ENCODE measurements around the gene HES7. TPM values are rescaled to one million over a fixed set of nuclear protein-coding genes. Genes with fewer than 3 reads are reported as not detected.
"Not testable (repeated sequence)": the region's sequence is repeated elsewhere in the genome, so short reads cannot be mapped to it uniquely, and the experiment has no call there.

Gene HES7
- total RNA-seq, 1 donor from 2014 or later: not detected

DNA sequence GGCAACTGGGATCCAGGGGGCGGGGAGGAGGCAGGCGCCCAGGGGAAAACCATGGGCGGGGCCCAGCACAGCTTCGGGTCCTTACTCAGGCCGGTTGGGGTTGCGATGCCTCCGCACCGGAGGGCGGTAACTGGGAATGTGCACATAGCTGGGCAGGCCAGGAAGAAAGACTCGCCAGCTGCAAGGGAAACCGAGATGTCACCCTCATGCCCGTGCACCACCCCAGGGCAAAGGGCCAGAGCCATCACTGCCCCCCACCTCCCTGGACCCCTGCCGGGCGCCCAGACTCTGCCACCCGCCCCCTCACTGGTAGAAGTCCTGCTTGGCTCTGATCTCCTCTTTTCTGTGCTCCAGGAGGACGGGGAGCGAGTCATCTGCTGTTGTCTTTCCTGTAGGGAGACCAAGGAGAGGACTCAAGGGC, 43.1 kb downstream of the HES7 start:
- TF ChIP-seq, protein P1, sequence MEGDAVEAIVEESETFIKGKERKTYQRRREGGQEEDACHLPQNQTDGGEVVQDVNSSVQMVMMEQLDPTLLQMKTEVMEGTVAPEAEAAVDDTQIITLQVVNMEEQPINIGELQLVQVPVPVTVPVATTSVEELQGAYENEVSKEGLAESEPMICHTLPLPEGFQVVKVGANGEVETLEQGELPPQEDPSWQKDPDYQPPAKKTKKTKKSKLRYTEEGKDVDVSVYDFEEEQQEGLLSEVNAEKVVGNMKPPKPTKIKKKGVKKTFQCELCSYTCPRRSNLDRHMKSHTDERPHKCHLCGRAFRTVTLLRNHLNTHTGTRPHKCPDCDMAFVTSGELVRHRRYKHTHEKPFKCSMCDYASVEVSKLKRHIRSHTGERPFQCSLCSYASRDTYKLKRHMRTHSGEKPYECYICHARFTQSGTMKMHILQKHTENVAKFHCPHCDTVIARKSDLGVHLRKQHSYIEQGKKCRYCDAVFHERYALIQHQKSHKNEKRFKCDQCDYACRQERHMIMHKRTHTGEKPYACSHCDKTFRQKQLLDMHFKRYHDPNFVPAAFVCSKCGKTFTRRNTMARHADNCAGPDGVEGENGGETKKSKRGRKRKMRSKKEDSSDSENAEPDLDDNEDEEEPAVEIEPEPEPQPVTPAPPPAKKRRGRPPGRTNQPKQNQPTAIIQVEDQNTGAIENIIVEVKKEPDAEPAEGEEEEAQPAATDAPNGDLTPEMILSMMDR (IDR thresholded peaks at IDR 0.05; ENCODE audit: unreplicated experiment): no peak
- peaks cover 72% of the 10 kb centered on the region for H3K27me3 Mint-ChIP-seq
- no peak for DNase-seq (ENCODE audit: low spot score, unreplicated experiment)
- H3K36me3 Mint-ChIP-seq (ENCODE audit: insufficient read depth): no peaks in the 10 kb centered on the region
- no peaks in the 10 kb centered on the region for H3K9me3 Mint-ChIP-seq (ENCODE audit: low read depth)
- no peak overlapping the region for H3K27ac Mint-ChIP-seq
- no peak overlapping the region for H3K4me3 Mint-ChIP-seq (ENCODE audit: low read depth)
- H3K4me1 Mint-ChIP-seq (ENCODE audit: low read depth): no peaks in the 10 kb centered on the region

DNA sequence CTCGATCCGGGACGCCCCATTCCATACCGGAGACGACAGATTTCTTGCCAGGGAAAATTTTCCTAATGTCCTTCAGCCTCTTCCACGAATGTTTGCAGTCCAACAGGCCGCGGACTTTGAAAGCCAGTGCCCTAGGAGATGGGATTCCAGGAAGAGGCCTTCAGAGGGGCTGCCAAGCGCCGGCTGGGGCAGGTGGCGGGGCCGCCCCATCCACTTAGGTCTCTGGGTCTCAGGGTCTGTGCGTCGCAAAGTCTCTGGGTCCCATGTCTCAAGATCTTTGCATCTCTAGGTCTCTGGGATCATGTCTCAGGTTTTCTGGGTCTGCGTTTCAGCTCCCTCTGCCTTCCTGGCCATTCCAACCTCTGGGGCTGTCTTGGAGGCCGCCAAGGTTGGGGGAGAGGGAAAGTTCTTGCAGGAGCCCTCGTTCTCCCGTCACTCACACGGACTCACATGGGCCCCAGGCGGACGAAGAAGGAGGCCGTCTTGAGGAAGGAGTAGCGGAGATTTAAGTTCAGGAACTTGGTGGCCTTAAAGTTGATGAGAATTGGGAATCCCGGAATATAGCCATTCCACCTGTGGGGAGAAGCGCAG, 43.6 kb downstream of the HES7 start:
- H3K27me3 Mint-ChIP-seq: peaks cover 72% of the 10 kb centered on the region
- no peak overlapping the region for H3K27ac Mint-ChIP-seq

DNA sequence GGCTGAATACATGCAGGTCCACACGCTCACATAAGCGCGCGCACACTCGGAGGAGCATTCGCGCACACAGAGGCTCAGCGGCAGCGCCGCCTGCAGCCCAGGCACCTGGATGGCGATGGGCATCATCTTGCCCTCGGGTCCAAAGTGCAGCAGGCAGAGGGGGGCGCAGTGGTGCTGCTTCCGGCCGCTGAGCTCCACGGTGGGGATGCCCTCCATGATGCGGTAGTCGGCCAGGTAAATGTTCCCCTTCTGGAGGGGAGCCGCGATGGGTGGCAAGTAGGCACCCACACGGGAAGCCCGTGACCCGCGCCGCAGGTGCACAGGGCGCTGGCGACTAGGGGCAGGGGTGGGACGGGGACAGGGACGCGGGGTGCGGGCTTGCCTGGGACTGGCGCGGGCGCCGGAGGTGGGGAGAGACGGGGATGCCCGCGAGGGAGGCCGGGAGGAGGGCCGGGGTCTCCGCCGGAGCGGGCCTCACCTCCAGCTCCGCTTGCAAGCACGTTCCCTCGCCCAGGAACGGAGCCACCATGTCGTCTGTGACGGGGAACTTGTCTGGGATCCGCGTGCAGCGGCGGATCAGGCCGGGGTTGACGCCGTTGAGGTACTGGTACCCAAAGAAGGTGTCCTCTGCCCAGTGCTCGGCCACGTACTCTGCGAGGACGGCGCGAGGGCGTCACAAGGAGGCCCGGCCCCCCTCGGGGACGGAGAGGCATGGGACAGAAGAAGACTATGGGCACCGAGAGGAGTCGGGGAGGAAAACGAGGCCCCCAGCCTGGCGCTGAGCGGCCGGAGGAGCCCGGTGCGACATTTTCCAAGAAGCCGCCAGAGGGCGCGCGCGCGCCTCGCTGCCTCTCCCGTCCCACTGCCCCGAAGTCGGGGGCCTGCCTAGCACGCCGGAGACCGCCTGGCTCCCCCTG, 44.4 kb downstream of the HES7 start:
- Mint-ChIP-seq H3K36me3 (ENCODE audit: insufficient read depth) (no peaks in the 10 kb centered on the region), H3K9me3 (ENCODE audit: low read depth) (no peaks in the 10 kb centered on the region), H3K4me3 (ENCODE audit: low read depth) (peak overlapping the region; percentile 72), H3K4me1 (ENCODE audit: low read depth) (no peaks in the 10 kb centered on the region), H3K27me3 (peaks cover 79% of the 10 kb centered on the region), H3K27ac (no peak overlapping the region)
- TF ChIP-seq, protein P1 (IDR thresholded peaks at IDR 0.05; ENCODE audit: unreplicated experiment): peak; percentile 97
- DNase-seq (ENCODE audit: low spot score, unreplicated experiment): peak; percentile 68

More for the DNA sequence above, 43.6 kb downstream of the HES7 start:
- no peaks in the 10 kb centered on the region for H3K9me3 Mint-ChIP-seq (ENCODE audit: low read depth)
- no peak for DNase-seq (ENCODE audit: low spot score, unreplicated experiment)
- H3K4me3 Mint-ChIP-seq (ENCODE audit: low read depth): peak overlapping the region; percentile 72
- no peaks in the 10 kb centered on the region for H3K4me1 Mint-ChIP-seq (ENCODE audit: low read depth)
- TF ChIP-seq, protein P1 (IDR thresholded peaks at IDR 0.05; ENCODE audit: unreplicated experiment): no peak
- H3K36me3 Mint-ChIP-seq (ENCODE audit: insufficient read depth): no peaks in the 10 kb centered on the region

DNA sequence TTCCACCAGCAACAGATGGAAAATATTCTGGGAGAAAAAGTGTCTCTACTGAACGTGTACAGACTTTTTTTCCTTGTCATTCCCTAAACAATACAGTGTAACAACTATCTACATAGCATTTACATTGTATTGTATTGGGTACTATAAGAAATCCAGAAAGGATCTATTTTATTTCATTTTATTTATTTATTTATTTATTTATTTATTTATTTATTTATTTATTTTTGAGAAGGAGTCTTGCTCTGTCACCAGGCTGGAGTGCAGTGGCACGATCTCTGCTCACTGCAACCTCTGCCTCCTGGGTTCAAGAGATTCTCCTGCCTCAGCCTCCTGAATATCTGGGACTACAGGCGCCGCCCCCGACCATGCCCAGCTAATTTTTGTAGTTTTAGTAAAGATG, 46.0 kb downstream of the HES7 start:
- not testable (repeated sequence) for H3K9me3 Mint-ChIP-seq (ENCODE audit: low read depth); H3K4me3 Mint-ChIP-seq (ENCODE audit: low read depth); H3K36me3 Mint-ChIP-seq (ENCODE audit: insufficient read depth); DNase-seq (ENCODE audit: low spot score, unreplicated experiment); H3K4me1 Mint-ChIP-seq (ENCODE audit: low read depth)
- H3K27ac Mint-ChIP-seq: peak overlapping the region; percentile 40
- H3K27me3 Mint-ChIP-seq: peaks cover 87% of the 10 kb centered on the region

DNA sequence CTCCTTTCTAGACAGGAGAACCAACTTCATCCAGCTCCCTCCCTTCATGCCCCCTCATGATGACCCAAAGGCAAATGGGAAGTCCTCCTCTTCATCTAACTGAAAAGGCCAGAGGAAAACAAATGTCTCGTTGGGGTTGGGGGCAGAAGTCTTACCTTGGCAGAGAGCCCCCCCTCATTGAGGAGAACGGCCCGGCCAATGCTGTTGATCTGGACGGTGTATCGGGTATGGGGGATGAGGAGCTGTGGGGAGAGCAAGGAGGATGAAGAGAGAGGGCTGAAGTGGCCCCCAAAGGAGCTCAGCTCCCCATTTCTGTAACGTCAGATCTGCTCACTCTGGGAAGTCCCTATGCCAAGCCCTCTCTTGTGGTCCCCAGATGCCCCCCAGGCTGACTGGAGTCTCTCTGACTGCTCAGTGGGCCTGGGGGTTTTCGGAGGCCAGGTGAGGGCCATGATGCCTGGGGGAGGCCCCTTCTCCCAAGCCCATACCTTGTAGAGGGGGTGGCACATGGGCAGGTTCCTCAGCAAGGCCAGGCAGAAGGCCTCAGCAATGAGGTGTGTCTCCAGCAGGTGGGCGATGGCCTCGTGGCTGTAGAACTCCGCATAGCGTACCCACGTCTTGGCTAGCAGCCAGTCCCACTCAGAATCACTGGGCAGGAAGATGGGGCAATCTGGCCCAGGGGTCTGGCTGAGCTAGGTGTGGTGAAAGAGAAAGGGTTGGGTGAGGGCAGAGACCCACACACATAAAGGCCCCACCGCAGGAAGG, 47.2 kb downstream of the HES7 start:
- peaks cover 7% of the 10 kb centered on the region for H3K4me1 Mint-ChIP-seq (ENCODE audit: low read depth)
- H3K27ac Mint-ChIP-seq: no peak overlapping the region
- TF ChIP-seq, protein P1 (IDR thresholded peaks at IDR 0.05; ENCODE audit: unreplicated experiment): no peak
- DNase-seq (ENCODE audit: low spot score, unreplicated experiment): no peak
- peaks cover 90% of the 10 kb centered on the region for H3K27me3 Mint-ChIP-seq
- no peaks in the 10 kb centered on the region for H3K36me3 Mint-ChIP-seq (ENCODE audit: insufficient read depth)
- no peak overlapping the region for H3K4me3 Mint-ChIP-seq (ENCODE audit: low read depth)
- H3K9me3 Mint-ChIP-seq (ENCODE audit: low read depth): no peaks in the 10 kb centered on the region

Data from progenitor cell of endocrine pancreas (in vitro differentiated cells).